Brain microvascular endothelial cell (primary cell): ENCODE results near the gene SPINK14.

Source experiments
- DNase-seq: peaks from one replicate; pipeline ENCODE4 v3.0.0-alpha.2; 2020
- H3K27ac ChIP-seq: fragments of 250-450 bp; sonication (Bioruptor Pico); 2 replicates; pipeline ENCODE4 v1.5.1; 2020; ENCODE audit warnings: mild to moderate bottlenecking, moderate library complexity
- H3K27me3 ChIP-seq: fragments of 250-450 bp; sonication (Bioruptor Pico); replicated peaks from 2 replicates; pipeline ENCODE4 v1.5.1; 2020; ENCODE audit warnings: mild to moderate bottlenecking
- H3K36me3 ChIP-seq: fragments of 250-450 bp; sonication (Bioruptor Pico); replicated peaks from 2 replicates; pipeline ENCODE4 v1.5.1; 2020; ENCODE audit warnings: mild to moderate bottlenecking
- H3K4me3 ChIP-seq: 2 replicates; pipeline ENCODE4 v1.5.1; 2011; ENCODE audit warnings: low read depth, mild to moderate bottlenecking, control low read depth, low read length, moderate library complexity
- CTCF ChIP-seq: IDR thresholded peaks from 2 replicates; pipeline ENCODE4 v1.5.1; 2011; ENCODE audit warnings: low read depth, mild to moderate bottlenecking, moderate library complexity, low read length, control low read depth, inconsistent platforms; ENCODE audit errors: missing control alignments
- in situ Hi-C: cut with HindIII; loops from 2 replicates; pipeline ENCODE4 v1.10.0; 2017; ENCODE audit warnings: low sequenced_read_pairs, low pct_ligation_motif_present

The SPINK14 gene

GRCh38 chr5:148208226-148208625, 39.9 kb downstream of the SPINK14 start:
- H3K4me3 ChIP-seq, result no peak overlapping the region
- no peak for TF ChIP-seq CTCF
- in situ Hi-C loops, result no loop called here
- no peaks in the 10 kb centered on the region for H3K27me3 ChIP-seq
- no peak for DNase-seq
- no peak overlapping the region for H3K27ac ChIP-seq
- H3K36me3 ChIP-seq, result no peaks in the 10 kb centered on the region

- DNase-seq, result no peak
- in situ Hi-C loops, result no loop called here
- H3K36me3 ChIP-seq, result no peaks in the 10 kb centered on the region
- TF ChIP-seq CTCF, result no peak
- H3K27me3 ChIP-seq, result no peaks in the 10 kb centered on the region
- H3K4me3 ChIP-seq, result no peak overlapping the region
- H3K27ac ChIP-seq, result no peak overlapping the region
These were observed 40.9 kb downstream of the SPINK14 start for GRCh38 chr5:148209151-148209770.

GRCh38 chr5:148214665-148215185, 46.4 kb downstream of the SPINK14 start:
- H3K27me3 ChIP-seq, result no peaks in the 10 kb centered on the region
- TF ChIP-seq CTCF, result no peak
- no peaks in the 10 kb centered on the region for H3K36me3 ChIP-seq
- no peak for DNase-seq
- in situ Hi-C loops, result no loop called here
- H3K27ac ChIP-seq, result no peak overlapping the region
- no peak overlapping the region for H3K4me3 ChIP-seq

GRCh38 chr5:148221508-148221907, 53.2 kb downstream of the SPINK14 start:
- no peak for TF ChIP-seq CTCF
- Histone ChIP-seq H3K36me3 (no peaks in the 10 kb centered on the region), H3K4me3 (no peak overlapping the region), H3K27ac (no peak overlapping the region), H3K27me3 (no peaks in the 10 kb centered on the region)
- in situ Hi-C loops, result no loop called here
- DNase-seq, result no peak

GRCh38 chr5:148224117-148224742, 55.9 kb downstream of the SPINK14 start:
- in situ Hi-C loops, result no loop called here
- H3K36me3 ChIP-seq, result no peaks in the 10 kb centered on the region
- DNase-seq, result no peak
- no peak overlapping the region for H3K4me3 ChIP-seq
- no peaks in the 10 kb centered on the region for H3K27me3 ChIP-seq
- no peak overlapping the region for H3K27ac ChIP-seq
- TF ChIP-seq CTCF, result no peak
